ENCODE data around the gene CGB1. TPM values are rescaled to one million over a fixed set of nuclear protein-coding genes. Genes with fewer than 3 reads are reported as not detected.

CGB1 gene
- total and polyA plus RNA-seq, 2 donors (not counting 3 experiments of a cell fraction or from before 2014, with no cell fraction given): not detected

GRCh38 chr19:49084206-49085019, 47.7 kb upstream of the CGB1 start:
- H3K79me2 ChIP-seq (ENCODE audit: control insufficient read depth, insufficient read depth, low read length): peaks cover 37% of the 10 kb centered on the region
- H3K27ac ChIP-seq (ENCODE audit: insufficient read depth, low read depth, low read length): peak overlapping the region; percentile 73
- peak; percentile 49 for FAIRE-seq
- POLR2A ChIA-PET: no interaction called here
- dilution Hi-C loops (cut with MboI; ENCODE audit: extremely low pct_ligation_motif_present, low sequenced_read_pairs): no loop called here
- TSS peak; percentile 77 for BruUV-seq (replicated peaks)
- no peak for DNase-seq (ENCODE audit: low read depth, low spot score)
- intact Hi-C loops (cut with micrococcal nuclease): loop anchor here (1.0 to 5.0 kb wide), 2 partner anchors 43 to 91 kb away; partner anchors contain the start of genes GYS1 and RUVBL2
- peaks cover 0 to 14% of the 10 kb centered on the region in 2 experiments for H3K36me3 ChIP-seq (ENCODE audit: control insufficient read depth in 2 of 2, extremely low read depth in 1 of 2, insufficient read depth in 2 of 2, low read length in 2 of 2)
- H3K27me3 ChIP-seq (ENCODE audit: control insufficient read depth in 2 of 2, insufficient read depth in 2 of 2, low read length in 2 of 2): peaks cover 2 to 3% of the 10 kb centered on the region in 2 experiments
- H3K4me1 ChIP-seq (ENCODE audit: control insufficient read depth, extremely low read depth, insufficient read depth, low read length): peaks cover 14% of the 10 kb centered on the region
- H3K9ac ChIP-seq (replicated peaks; ENCODE audit: extremely low read depth, insufficient read depth, low read length): peak overlapping the region; percentile 97
- H3K4me3 ChIP-seq (replicated peaks in 1 of 3; ENCODE audit: insufficient read depth in 1 of 3, low read depth in 1 of 3, low read length in 3 of 3): peak overlapping the region in 2 of 3 experiments; percentile 18 to 25
- peaks cover 2% of the 10 kb centered on the region for H4K20me1 ChIP-seq (replicated peaks; ENCODE audit: control insufficient read depth, extremely low read depth, insufficient read depth, low read length)
- H2AFZ ChIP-seq (ENCODE audit: low read depth, low read length): peak overlapping the region; percentile 80
- TF ChIP-seq POLR2A (IDR thresholded peaks at IDR 0.05; ENCODE audit: low read depth, low read length) (no peak), MYC (IDR thresholded peaks at IDR 0.05; ENCODE audit: low read depth, low read length) (no peak), FOS (IDR thresholded peaks at IDR 0.05; ENCODE audit: borderline replicate concordance, insufficient read depth, low read length) (no peak), CTCF (IDR thresholded peaks at IDR 0.05; ENCODE audit: extremely low read depth in 1 of 2, insufficient read depth in 1 of 2, low read depth in 1 of 2, low read length in 2 of 2) (no peak), EZH2 (IDR thresholded peaks at IDR 0.05; ENCODE audit: borderline replicate concordance, low read depth, low read length, severe bottlenecking) (no peak), POLR2AphosphoS5 (IDR thresholded peaks at IDR 0.05; ENCODE audit: insufficient read depth, low read depth, low read length) (no peak), GATA2 (IDR thresholded peaks at IDR 0.05; ENCODE audit: insufficient read depth, insufficient read length, low read depth, low read length) (no peak), JUN (IDR thresholded peaks at IDR 0.05; ENCODE audit: borderline replicate concordance, insufficient read depth, insufficient read length, low read depth) (no peak)
- TF ChIP-seq, protein P1, sequence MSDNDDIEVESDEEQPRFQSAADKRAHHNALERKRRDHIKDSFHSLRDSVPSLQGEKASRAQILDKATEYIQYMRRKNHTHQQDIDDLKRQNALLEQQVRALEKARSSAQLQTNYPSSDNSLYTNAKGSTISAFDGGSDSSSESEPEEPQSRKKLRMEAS (IDR thresholded peaks at IDR 0.05; ENCODE audit: insufficient read depth, insufficient read length): no peak
- H3K9me3 ChIP-seq (replicated peaks; ENCODE audit: control insufficient read depth, insufficient read depth, low read length): no peaks in the 10 kb centered on the region
- CTCF ChIA-PET: interaction anchor here (2.5 kb wide), 1 partner anchor 14 kb away, joined by 9 read pairs; no protein-coding TSS in a partner anchor
- peak overlapping the region; percentile 26 for H3K4me2 ChIP-seq (ENCODE audit: insufficient read depth, low read length)
- H3K9me1 ChIP-seq (replicated peaks; ENCODE audit: control insufficient read depth, extremely low read depth, insufficient read depth, low read length): no peaks in the 10 kb centered on the region

All from endothelial cell of umbilical vein (primary cell).